WTC11 (cell line): Measurements from ENCODE around the gene SH2B3. TPM values are rescaled to one million over a fixed set of nuclear protein-coding genes. Genes with fewer than 3 reads are reported as not detected.
A peak's percentile ranks its signal among the peaks of the same experiment; 100 is the strongest.

Experiments used
- ATAC-seq: fragments of 200-7000 bp; cut with Tn5 transposase; 2 replicates; pipeline ENCODE4 v1.10.0; 2021; ENCODE audit warnings: mild to moderate bottlenecking, moderate library complexity
- CTCF ChIA-PET: fragments of 300-600 bp; sonication (Branson Sonifier 250); formaldehyde crosslinking; loops from one replicate; lab custom pipeline; 2021; ENCODE audit warnings: antibody characterized with exemption; lab: Charles Lee
- POLR2A ChIA-PET: fragments of 350-600 bp; sonication (Branson Sonifier 250); formaldehyde crosslinking; loops from one replicate; lab custom pipeline; 2021; ENCODE audit warnings: antibody characterized with exemption; lab: Charles Lee
- DNase-seq: peaks from one replicate; pipeline ENCODE4 v3.0.0; 2021; ENCODE audit warnings: low spot score
- H3K27ac Mint-ChIP-seq: 2 replicates; pipeline ENCODE4 v1.8.0; 2021; ENCODE audit warnings: mixed read lengths
- H3K27me3 Mint-ChIP-seq: 2 replicates; pipeline ENCODE4 v1.8.0; 2021; ENCODE audit warnings: low read depth, mild to moderate bottlenecking, moderate library complexity, mixed read lengths
- H3K36me3 Mint-ChIP-seq: 2 replicates; pipeline ENCODE4 v1.8.0; 2021; ENCODE audit warnings: mixed read lengths
- H3K4me1 Mint-ChIP-seq: 2 replicates; pipeline ENCODE4 v1.8.0; 2022; ENCODE audit warnings: mixed read lengths
- H3K4me3 Mint-ChIP-seq: 2 replicates; pipeline ENCODE4 v1.8.0; 2021; ENCODE audit warnings: mild to moderate bottlenecking, moderate library complexity, mixed read lengths
- H3K9me3 Mint-ChIP-seq: 2 replicates; pipeline ENCODE4 v1.8.0; 2021; ENCODE audit warnings: mixed read lengths
- FOXP1 ChIP-seq: sonication (generic); formaldehyde crosslinking; IDR thresholded peaks from 2 replicates; pipeline ENCODE4 v1.8.0; 2022; ENCODE audit warnings: missing genetic modification reagents, mild to moderate bottlenecking, moderate library complexity, borderline replicate concordance
- FOXP4 ChIP-seq: sonication (generic); formaldehyde crosslinking; IDR thresholded peaks from 2 replicates; pipeline ENCODE4 v1.8.0; 2022; ENCODE audit warnings: mild to moderate bottlenecking, missing genetic modification reagents
- IRF1 ChIP-seq: sonication (generic); formaldehyde crosslinking; IDR thresholded peaks from 2 replicates; pipeline ENCODE4 v1.8.0; 2023; ENCODE audit warnings: missing genetic modification reagents
- NFYB ChIP-seq: sonication (generic); formaldehyde crosslinking; conservative IDR thresholded peaks from 2 replicates; pipeline ENCODE4 v1.8.0; 2022; ENCODE audit warnings: low read depth, missing genetic modification reagents
- NR1H2 ChIP-seq: sonication (generic); formaldehyde crosslinking; IDR thresholded peaks from 2 replicates; pipeline ENCODE4 v1.9.0; 2021; ENCODE audit warnings: mild to moderate bottlenecking, moderate library complexity, missing genetic modification reagents
- NR2C2 ChIP-seq: sonication (generic); formaldehyde crosslinking; IDR thresholded peaks from 2 replicates; pipeline ENCODE4 v1.8.0; 2022; ENCODE audit warnings: mild to moderate bottlenecking, missing genetic modification reagents
- NR3C1 ChIP-seq: sonication (generic); formaldehyde crosslinking; conservative IDR thresholded peaks from 2 replicates; pipeline ENCODE4 v1.8.1; 2023; ENCODE audit warnings: low read depth, mild to moderate bottlenecking, missing genetic modification reagents
- RELA ChIP-seq: sonication (generic); formaldehyde crosslinking; IDR thresholded peaks from 2 replicates; pipeline ENCODE4 v1.8.1; 2022; ENCODE audit warnings: missing genetic modification reagents, mild to moderate bottlenecking, borderline replicate concordance
- SP1 ChIP-seq: sonication (generic); formaldehyde crosslinking; conservative IDR thresholded peaks from 2 replicates; pipeline ENCODE4 v1.8.1; 2022; ENCODE audit warnings: missing genetic modification reagents
- TCF7 ChIP-seq: sonication (generic); formaldehyde crosslinking; IDR thresholded peaks from 2 replicates; pipeline ENCODE4 v1.8.0; 2022; ENCODE audit warnings: mild to moderate bottlenecking, low read depth, missing genetic modification reagents, moderate library complexity
- TEAD1 ChIP-seq: sonication (generic); formaldehyde crosslinking; IDR thresholded peaks from 2 replicates; pipeline ENCODE4 v1.8.0; 2022; ENCODE audit warnings: mild to moderate bottlenecking, missing genetic modification reagents
- TP53 ChIP-seq: sonication (generic); formaldehyde crosslinking; IDR thresholded peaks from 2 replicates; pipeline ENCODE4 v1.8.1; 2023; ENCODE audit warnings: mild to moderate bottlenecking, missing genetic modification reagents
- ZNF121 ChIP-seq: sonication (generic); formaldehyde crosslinking; IDR thresholded peaks from 2 replicates; pipeline ENCODE4 v1.8.0; 2023; ENCODE audit warnings: missing genetic modification reagents
- ZNF219 ChIP-seq: sonication (generic); formaldehyde crosslinking; IDR thresholded peaks from 2 replicates; pipeline ENCODE4 v1.8.0; 2023; ENCODE audit warnings: missing genetic modification reagents, mild to moderate bottlenecking, borderline replicate concordance
- ZNF263 ChIP-seq: sonication (generic); formaldehyde crosslinking; IDR thresholded peaks from 2 replicates; pipeline ENCODE4 v1.8.1; 2022; ENCODE audit warnings: low read depth, mild to moderate bottlenecking, moderate library complexity, missing genetic modification reagents
- ZNF317 ChIP-seq: sonication (generic); formaldehyde crosslinking; IDR thresholded peaks from 2 replicates; pipeline ENCODE4 v1.8.1; 2023; ENCODE audit warnings: low read depth, mild to moderate bottlenecking, moderate library complexity, missing genetic modification reagents, borderline replicate concordance
- total RNA-seq: library from RNA; stranded (reverse); gene quantifications from 3 replicates; pipeline ENCODE4 v1.2.3, GENCODE V29; 2021
- TF ChIP-seq, protein P1 (sequence below): sonication (generic); formaldehyde crosslinking; IDR thresholded peaks from 2 replicates; pipeline ENCODE4 v1.8.0; 2023; ENCODE audit warnings: mild to moderate bottlenecking, missing genetic modification reagents
- TF ChIP-seq, protein P2 (sequence below): sonication (generic); formaldehyde crosslinking; IDR thresholded peaks from 2 replicates; pipeline ENCODE4 v1.8.1; 2022; ENCODE audit warnings: mild to moderate bottlenecking, missing genetic modification reagents, moderate library complexity, borderline replicate concordance
- TF ChIP-seq, protein P3 (sequence below): fragments of 250-450 bp; sonication (Bioruptor Pico); conservative IDR thresholded peaks from 2 replicates; pipeline ENCODE4 v1.9.0; 2021; ENCODE audit warnings: mild to moderate bottlenecking
- TF ChIP-seq, protein P4 (sequence below): fragments of 250-450 bp; sonication (Bioruptor Pico); IDR thresholded peaks from 2 replicates; pipeline ENCODE4 v2.1.2; 2022; ENCODE audit warnings: mild to moderate bottlenecking, moderate library complexity
- TF ChIP-seq, protein P5 (sequence below): sonication (generic); formaldehyde crosslinking; IDR thresholded peaks from 2 replicates; pipeline ENCODE4 v1.8.1; 2022; ENCODE audit warnings: missing genetic modification reagents, borderline replicate concordance
- TF ChIP-seq, protein P6 (sequence below): sonication (generic); formaldehyde crosslinking; IDR thresholded peaks from 2 replicates; pipeline ENCODE4 v1.8.1; 2023; ENCODE audit warnings: mild to moderate bottlenecking, missing genetic modification reagents

Gene SH2B3
- total RNA-seq, 1 experiment from 2014 or later = 31.8 TPM

DNA sequence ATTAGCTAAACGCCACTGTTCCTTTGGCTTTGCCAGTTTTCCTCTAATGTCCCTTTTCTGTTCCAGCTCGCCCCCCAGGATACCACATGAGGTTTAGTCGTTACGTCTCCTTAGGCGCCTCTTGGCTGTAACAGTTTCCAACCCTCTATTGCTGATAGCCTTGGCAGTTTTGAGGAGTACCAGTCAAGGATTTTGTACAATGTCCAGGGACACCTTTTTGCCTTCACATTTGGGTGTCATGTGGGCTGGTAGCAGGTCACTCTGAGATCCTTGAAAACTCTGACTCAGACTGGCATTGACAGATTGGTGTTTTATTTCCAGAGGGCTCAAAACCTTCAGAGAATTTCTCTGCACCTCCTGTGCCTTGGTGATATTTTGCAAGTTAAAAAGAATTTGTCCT lies 14.1 kb downstream of the SH2B3 start:
- no peak for DNase-seq
- ChIA-PET POLR2A (no interaction called here), CTCF (interaction anchor here (0.6 to 1.1 kb wide), 3 partner anchors 23 to 482 kb away, joined by 3 to 5 read pairs (median 5); no protein-coding TSS in a partner anchor)
- H3K4me3 Mint-ChIP-seq = no peak overlapping the region
- 0 out of 2 replicates have a peak overlapping the region, but pooled peaks have one; percentile 32 for H3K27ac Mint-ChIP-seq
- H3K36me3 Mint-ChIP-seq = peaks cover 20% of the 10 kb centered on the region
- no peaks in the 10 kb centered on the region for H3K27me3 Mint-ChIP-seq
- H3K9me3 Mint-ChIP-seq = no peaks in the 10 kb centered on the region
- H3K4me1 Mint-ChIP-seq = peaks cover 32% of the 10 kb centered on the region
- no peak for TF ChIP-seq ZNF121 (CRISPR knock-in tag)
- TF ChIP-seq SP1 (CRISPR knock-in tag) = no peak
- no peak for TF ChIP-seq FOXP1 (CRISPR knock-in tag)
- no peak for TF ChIP-seq NR2C2
- TF ChIP-seq, protein P1, sequence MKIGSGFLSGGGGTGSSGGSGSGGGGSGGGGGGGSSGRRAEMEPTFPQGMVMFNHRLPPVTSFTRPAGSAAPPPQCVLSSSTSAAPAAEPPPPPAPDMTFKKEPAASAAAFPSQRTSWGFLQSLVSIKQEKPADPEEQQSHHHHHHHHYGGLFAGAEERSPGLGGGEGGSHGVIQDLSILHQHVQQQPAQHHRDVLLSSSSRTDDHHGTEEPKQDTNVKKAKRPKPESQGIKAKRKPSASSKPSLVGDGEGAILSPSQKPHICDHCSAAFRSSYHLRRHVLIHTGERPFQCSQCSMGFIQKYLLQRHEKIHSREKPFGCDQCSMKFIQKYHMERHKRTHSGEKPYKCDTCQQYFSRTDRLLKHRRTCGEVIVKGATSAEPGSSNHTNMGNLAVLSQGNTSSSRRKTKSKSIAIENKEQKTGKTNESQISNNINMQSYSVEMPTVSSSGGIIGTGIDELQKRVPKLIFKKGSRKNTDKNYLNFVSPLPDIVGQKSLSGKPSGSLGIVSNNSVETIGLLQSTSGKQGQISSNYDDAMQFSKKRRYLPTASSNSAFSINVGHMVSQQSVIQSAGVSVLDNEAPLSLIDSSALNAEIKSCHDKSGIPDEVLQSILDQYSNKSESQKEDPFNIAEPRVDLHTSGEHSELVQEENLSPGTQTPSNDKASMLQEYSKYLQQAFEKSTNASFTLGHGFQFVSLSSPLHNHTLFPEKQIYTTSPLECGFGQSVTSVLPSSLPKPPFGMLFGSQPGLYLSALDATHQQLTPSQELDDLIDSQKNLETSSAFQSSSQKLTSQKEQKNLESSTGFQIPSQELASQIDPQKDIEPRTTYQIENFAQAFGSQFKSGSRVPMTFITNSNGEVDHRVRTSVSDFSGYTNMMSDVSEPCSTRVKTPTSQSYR = no peak
- no peak for TF ChIP-seq ZNF263 (CRISPR knock-in tag)
- TF ChIP-seq, protein P2, sequence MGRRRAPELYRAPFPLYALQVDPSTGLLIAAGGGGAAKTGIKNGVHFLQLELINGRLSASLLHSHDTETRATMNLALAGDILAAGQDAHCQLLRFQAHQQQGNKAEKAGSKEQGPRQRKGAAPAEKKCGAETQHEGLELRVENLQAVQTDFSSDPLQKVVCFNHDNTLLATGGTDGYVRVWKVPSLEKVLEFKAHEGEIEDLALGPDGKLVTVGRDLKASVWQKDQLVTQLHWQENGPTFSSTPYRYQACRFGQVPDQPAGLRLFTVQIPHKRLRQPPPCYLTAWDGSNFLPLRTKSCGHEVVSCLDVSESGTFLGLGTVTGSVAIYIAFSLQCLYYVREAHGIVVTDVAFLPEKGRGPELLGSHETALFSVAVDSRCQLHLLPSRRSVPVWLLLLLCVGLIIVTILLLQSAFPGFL (CRISPR knock-in tag) = no peak
- TF ChIP-seq, protein P3, sequence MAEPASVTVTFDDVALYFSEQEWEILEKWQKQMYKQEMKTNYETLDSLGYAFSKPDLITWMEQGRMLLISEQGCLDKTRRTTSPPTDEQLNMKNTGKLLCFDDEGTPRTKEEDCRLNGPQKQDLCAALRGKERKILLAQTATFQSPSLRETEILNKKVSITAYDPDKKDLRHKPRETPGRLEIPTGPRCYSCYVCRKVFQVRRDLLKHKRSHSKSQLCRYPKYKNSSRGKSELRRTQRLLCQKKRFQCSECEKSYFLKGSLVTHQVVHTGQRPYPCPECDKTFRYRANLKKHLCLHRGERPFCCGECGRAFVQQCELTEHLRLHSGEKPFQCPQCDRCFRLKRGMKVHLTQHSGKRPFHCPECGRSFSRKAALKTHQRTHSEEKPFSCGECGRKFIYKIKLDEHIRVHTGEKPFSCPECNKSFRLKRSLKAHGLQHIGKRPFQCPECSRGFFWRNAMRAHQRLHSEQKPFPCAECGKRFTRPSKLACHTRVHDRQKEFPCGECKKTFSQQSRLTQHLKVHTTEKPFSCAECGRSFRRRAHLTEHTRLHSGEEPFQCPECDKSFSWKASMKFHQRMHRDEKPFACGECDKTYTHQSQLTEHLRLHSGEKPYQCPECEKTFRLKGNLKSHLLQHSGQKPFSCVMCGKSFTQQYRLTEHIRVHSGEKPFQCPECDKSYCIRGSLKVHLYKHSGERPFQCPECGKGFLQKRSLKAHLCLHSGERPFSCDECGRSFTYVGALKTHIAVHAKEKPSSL (CRISPR knock-in tag) = no peak
- no peak for TF ChIP-seq TCF7
- TF ChIP-seq, protein P4, sequence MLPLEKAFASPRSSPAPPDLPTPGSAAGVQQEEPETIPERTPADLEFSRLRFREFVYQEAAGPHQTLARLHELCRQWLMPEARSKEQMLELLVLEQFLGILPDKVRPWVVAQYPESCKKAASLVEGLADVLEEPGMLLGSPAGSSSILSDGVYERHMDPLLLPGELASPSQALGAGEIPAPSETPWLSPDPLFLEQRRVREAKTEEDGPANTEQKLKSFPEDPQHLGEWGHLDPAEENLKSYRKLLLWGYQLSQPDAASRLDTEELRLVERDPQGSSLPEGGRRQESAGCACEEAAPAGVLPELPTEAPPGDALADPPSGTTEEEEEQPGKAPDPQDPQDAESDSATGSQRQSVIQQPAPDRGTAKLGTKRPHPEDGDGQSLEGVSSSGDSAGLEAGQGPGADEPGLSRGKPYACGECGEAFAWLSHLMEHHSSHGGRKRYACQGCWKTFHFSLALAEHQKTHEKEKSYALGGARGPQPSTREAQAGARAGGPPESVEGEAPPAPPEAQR = no peak
- TF ChIP-seq ZNF317 (CRISPR knock-in tag) = no peak
- TF ChIP-seq NFYB = no peak
- no peak for TF ChIP-seq TP53 (CRISPR knock-in tag)
- TF ChIP-seq FOXP4 (CRISPR knock-in tag) = no peak
- no peak for TF ChIP-seq RELA (CRISPR knock-in tag)
- ATAC-seq = no peak

- POLR2A ChIA-PET = interaction anchor here (0.6 kb wide), 2 partner anchors 9 to 29 kb away, joined by 3 to 4 read pairs; no protein-coding TSS in a partner anchor
- CTCF ChIA-PET = interaction anchor here (1.7 kb wide), 1 partner anchor 23 kb away, joined by 4 read pairs; no protein-coding TSS in a partner anchor
- H3K9me3 Mint-ChIP-seq = no peaks in the 10 kb centered on the region
- ATAC-seq (no peak), DNase-seq (no peak)
- peak overlapping the region; percentile 78 for H3K27ac Mint-ChIP-seq
- H3K4me3 Mint-ChIP-seq = no peak overlapping the region
- peaks cover 20% of the 10 kb centered on the region for H3K36me3 Mint-ChIP-seq
- no peaks in the 10 kb centered on the region for H3K27me3 Mint-ChIP-seq
- peaks cover 35% of the 10 kb centered on the region for H3K4me1 Mint-ChIP-seq
- TF ChIP-seq NR3C1 (CRISPR knock-in tag) = no peak
- TF ChIP-seq, protein P5, sequence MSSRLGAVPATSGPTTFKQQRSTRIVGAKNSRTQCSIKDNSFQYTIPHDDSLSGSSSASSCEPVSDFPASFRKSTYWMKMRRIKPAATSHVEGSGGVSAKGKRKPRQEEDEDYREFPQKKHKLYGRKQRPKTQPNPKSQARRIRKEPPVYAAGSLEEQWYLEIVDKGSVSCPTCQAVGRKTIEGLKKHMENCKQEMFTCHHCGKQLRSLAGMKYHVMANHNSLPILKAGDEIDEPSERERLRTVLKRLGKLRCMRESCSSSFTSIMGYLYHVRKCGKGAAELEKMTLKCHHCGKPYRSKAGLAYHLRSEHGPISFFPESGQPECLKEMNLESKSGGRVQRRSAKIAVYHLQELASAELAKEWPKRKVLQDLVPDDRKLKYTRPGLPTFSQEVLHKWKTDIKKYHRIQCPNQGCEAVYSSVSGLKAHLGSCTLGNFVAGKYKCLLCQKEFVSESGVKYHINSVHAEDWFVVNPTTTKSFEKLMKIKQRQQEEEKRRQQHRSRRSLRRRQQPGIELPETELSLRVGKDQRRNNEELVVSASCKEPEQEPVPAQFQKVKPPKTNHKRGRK (CRISPR knock-in tag) = no peak
- TF ChIP-seq NR1H2 (CRISPR knock-in tag) = no peak
- no peak for TF ChIP-seq ZNF263 (CRISPR knock-in tag)
- TF ChIP-seq ZNF219 (CRISPR knock-in tag) = no peak
- TF ChIP-seq IRF1 = no peak
- no peak for TF ChIP-seq TEAD1
- TF ChIP-seq, protein P6, sequence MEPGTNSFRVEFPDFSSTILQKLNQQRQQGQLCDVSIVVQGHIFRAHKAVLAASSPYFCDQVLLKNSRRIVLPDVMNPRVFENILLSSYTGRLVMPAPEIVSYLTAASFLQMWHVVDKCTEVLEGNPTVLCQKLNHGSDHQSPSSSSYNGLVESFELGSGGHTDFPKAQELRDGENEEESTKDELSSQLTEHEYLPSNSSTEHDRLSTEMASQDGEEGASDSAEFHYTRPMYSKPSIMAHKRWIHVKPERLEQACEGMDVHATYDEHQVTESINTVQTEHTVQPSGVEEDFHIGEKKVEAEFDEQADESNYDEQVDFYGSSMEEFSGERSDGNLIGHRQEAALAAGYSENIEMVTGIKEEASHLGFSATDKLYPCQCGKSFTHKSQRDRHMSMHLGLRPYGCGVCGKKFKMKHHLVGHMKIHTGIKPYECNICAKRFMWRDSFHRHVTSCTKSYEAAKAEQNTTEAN = no peak
Observed at GRCh38 chr12:111420494-111420893, 14.8 kb downstream of the SH2B3 start.
